ENCODE results near the gene PBRM1.
"Not testable (repeated sequence)": the region's sequence is repeated elsewhere in the genome, so short reads cannot be mapped to it uniquely, and the experiment has no call there.

Gene PBRM1

DNA sequence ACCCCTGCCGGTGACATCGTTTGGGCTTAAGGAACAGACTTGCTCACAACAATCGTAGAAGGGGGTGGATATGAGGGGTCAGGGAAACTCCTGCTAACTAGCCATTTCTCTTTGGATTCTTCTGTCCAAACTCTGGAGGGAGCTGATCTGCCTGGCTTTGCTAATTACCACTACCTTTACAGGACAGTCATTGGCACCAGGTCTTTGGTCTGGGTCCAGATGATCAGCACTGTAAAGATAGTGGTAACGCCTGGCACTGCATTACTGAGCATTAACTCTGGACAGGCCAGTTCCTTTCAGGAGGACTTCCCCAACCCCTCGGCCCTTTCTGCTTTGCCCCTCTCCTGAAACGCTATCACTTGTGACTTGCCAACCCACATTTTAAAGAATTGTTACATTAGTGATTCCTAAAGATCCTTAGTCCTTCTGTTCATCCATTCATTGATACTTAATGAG lies 148.5 kb downstream of the PBRM1 start:
- in situ Hi-C loops (cut with HindIII; ENCODE audit: low sequenced_read_pairs) = no loop called here

DNA sequence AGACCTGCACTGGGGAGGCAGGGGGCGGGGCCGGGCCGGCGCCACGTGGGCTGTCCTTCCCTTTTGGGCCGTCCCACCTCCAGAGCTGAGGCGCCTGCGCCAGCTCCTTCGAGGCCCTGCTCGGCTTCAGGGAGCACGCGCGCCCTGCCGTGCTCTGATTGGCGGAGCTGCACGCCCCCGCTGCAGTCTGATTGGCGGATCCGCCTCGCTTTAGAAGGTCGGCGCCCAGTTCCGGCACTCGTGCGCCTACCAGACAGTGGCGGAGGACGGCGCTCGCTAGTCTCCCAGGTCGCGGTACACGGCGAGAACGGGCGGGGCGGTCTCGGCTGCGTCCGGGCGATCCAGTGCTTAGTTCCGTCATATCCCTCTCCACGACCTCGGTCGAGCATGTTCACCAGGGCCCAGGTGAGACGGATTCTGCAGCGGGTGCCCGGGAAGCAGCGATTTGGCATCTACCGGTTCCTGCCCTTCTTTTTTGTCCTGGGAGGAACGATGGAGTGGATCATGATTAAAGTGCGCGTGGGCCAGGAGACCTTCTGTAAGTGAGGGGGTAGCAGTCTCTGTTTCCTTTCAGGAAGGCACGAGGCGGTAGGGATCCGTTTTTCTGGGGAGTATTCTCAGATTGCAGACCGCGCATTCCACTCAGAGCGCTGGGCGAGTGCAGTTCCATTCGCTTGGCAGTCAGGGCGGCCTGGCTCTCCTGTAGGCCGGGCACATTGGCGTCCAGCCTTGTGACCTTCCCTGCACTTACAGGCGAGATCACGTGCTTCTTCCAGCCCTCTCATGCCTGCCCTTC lies 149.1 kb downstream of the PBRM1 start, which contains the start of gene UQCC5:
Gene UQCC5 (plus strand): TSS at position 237 of the 796 bp plus-strand sequence. CDS start 151 bp downstream, at position 388.
- in situ Hi-C loops (cut with HindIII; ENCODE audit: low sequenced_read_pairs) = no loop called here

DNA sequence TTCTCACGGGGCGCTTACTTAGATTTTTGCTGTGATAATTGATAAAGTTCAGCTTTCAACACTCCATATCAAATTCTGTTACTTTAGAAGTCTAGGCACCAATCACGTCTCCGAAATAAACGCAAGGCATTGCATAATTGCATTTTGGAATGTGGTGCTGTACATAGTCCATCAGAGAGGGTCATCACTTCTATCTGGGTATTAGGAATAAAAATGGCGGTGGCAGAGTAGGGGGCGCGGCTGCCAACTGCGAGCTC lies 149.7 kb downstream of the PBRM1 start:
- in situ Hi-C loops (cut with HindIII; ENCODE audit: low sequenced_read_pairs) = no loop called here

DNA sequence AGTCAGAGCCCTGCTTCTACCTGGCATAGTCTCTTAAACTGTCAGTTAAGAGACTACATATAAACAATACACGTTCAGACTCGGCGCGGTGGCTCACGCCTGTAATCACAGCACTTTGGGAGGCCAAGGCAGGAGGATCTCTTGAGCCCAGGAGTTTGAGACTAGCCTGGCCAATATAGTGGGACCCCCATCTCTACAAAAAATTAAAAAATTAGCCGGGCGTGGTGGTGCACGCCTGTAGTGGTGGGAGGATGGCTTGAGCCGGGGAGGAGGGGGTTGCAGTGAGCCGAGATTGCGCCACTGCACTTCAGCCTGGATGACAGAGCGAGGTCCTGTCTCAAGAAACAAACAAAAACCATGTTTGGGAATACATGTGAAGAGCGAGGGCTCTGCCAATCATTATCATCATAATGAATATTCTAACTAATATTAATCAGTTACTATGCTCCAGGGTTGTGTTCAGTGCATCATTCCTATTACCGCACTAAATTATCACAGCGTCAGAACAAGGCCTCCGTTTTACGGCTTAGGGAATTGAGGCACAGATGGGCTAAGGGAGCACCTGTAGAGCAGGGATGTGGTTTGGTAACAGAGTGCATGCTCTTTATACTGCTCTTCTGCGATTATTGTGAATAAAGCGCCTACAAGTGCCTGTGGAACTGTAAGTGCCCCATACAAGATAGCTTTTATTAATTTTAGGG lies 150.2 kb downstream of the PBRM1 start:
- in situ Hi-C loops (cut with HindIII; ENCODE audit: low sequenced_read_pairs) = no loop called here

DNA sequence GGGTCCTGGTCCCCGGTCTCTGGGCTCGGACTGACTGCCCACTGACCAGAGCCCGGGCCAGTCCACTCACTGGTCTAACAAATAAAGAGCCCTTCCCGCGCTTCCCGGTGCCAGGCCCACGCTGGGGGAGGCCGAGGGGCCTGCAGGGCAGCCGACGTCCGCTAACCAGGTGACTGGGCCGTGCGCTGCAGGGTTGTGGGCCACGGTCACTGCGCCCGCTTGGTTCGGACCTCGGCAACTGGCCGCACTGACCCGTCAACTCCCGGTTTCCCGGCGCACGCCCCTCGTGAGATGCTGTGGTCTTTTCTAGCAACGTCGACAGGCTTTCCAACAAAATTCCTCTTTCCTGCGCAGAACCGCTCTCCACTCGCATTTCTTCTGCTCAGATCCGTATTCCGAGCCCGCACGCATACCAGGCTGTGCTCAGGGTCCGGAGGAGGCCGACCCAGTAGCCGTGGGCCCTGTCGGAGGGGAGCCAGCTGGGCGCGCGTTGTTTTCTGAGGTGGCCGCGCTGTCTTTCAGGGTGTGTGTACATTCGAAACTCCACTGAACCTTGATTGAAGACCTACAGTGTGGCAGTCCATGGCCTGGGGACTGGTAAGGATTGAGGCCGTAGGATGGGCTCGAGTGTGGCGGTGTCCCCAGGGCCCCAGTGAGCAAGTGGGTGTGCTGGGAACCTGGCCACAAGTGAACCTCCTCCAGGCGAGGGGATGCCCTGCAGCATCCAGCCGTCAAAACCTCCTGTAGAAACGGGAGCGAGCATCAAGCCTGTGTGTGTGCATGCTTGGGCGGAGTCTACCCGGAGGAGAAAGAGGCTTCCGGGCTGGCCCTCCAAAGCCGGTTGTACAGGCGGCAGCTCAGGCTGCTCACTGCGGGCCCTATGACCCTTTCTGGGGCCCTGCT lies 151.2 kb downstream of the PBRM1 start:
- in situ Hi-C loops (cut with HindIII; ENCODE audit: low sequenced_read_pairs) = no loop called here

DNA sequence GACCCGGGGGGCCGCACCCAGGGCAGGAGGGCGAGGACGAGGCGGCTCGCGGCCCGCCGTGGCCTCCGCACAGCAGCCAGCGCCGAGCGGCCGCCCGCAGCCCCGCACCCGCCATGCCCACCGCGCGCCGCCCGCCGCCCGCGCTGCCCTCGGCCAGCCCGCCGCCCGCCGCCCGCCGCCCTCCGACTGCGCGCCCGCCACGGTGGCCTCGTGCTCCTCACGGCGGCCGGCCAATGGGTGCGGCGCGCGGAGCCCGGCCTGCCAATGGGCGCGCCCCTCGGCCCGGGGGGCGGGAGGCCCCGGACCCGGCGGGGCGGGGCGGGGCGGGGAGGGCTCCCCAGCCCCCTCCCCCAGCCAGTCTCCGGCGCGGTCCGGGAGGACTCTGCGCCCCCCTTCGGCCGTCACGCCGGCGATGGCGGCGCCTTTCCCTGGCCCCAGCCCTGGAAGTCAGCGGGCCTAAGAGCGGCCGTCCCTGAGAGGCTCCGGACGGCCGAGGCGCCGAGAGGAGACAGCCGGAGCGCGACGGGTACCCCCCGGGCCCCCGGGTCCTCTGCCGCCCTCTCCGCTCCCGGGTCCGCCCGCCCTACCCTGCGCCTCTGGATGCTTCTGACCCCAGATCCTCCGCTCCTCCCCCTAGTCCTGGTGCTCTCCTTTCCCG lies 152.0 kb downstream of the PBRM1 start, which contains the start of gene NT5DC2:
Gene NT5DC2 (minus strand): TSS at position 235 of the 658 bp plus-strand sequence. CDS start 120 bp downstream, at position 115.
- in situ Hi-C loops (cut with HindIII; ENCODE audit: low sequenced_read_pairs) = no loop called here

DNA sequence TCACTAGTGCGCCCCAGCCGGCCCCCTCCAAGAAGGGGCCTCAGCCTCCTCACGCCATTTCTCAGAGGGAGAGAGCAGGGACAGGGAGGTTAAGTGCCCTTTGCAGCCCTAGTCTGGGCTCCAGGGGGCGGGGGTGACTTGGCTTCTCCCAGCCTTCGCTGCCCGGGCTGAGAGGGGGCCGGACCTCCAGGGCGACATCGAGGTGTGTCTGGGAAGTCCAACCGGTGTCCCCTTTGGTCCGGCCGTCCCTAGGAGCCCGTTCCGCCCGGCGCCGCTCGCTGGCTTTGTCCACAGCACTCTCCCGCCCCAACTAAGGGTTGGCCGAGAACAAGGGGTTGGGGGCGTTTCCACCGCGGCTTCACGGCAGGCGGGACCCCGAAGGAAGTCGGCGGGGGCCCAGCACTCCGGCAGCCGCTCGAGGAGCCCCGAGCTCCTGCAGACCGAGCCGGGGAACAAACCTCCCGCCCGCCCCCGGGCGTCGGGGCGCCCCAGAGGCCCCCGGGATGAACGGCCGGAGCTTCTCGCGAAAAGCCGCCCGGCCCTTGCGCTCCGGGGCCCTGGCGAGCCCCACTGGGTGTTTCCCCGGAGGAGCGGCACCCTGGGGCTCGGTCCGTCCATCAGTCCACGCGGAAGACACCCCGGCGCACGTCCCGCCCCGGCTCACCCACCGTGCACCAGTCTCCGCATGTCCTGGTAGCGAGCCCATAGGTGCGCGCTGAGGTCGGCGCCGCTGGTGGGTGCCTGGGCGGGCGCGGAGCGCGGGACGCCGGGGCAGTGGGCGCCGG lies 152.7 kb downstream of the PBRM1 start:
- in situ Hi-C loops (cut with HindIII; ENCODE audit: low sequenced_read_pairs) = no loop called here

DNA sequence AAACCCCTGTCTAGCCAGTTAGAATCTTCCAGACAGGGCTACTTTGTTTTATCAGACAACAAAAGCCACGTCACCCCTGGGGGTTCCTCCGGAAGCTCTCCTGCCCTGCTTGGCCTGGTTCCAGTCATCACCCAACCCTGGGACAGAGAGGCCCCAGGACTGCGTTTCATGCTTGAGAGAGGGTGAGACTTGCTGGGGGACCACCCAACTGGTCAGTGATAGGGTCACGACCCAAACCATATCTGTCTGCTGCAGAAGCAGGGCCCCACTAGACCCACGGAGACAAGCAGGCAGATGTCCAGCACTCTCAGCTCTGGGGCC lies 153.2 kb downstream of the PBRM1 start:
- in situ Hi-C loops (cut with HindIII; ENCODE audit: low sequenced_read_pairs) = no loop called here

DNA sequence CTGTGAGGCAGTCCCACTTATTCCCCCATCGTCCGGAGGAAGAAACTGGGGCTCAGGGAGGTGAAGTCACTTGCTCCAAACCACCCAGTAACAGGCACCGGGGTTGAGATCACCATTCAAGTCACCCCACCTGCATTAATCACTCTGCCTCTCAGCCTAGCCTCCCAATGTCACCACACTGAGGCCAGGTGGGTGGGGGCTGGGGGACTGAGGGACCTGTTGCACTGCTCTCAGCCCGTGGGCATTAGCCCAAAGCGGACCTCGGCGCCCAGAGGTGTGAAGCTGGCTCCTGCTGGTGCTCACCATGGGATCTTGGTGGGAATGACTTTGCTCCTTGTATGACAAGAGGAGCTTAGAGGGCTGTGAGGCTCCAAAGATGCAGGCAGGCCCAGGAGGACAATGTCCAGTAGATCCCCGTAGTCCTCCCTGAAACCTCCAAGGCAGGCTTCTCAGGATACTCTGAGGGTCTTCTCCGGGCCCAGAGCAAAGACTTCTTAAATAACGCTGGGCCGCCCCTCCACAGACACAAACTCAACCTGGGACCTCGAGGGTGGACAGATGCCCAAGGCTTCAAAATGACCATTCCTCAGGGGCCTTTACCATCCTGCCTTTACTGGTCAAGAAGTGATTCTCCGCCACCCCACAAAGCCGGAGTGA lies 153.7 kb downstream of the PBRM1 start:
- in situ Hi-C loops (cut with HindIII; ENCODE audit: low sequenced_read_pairs) = no loop called here

DNA sequence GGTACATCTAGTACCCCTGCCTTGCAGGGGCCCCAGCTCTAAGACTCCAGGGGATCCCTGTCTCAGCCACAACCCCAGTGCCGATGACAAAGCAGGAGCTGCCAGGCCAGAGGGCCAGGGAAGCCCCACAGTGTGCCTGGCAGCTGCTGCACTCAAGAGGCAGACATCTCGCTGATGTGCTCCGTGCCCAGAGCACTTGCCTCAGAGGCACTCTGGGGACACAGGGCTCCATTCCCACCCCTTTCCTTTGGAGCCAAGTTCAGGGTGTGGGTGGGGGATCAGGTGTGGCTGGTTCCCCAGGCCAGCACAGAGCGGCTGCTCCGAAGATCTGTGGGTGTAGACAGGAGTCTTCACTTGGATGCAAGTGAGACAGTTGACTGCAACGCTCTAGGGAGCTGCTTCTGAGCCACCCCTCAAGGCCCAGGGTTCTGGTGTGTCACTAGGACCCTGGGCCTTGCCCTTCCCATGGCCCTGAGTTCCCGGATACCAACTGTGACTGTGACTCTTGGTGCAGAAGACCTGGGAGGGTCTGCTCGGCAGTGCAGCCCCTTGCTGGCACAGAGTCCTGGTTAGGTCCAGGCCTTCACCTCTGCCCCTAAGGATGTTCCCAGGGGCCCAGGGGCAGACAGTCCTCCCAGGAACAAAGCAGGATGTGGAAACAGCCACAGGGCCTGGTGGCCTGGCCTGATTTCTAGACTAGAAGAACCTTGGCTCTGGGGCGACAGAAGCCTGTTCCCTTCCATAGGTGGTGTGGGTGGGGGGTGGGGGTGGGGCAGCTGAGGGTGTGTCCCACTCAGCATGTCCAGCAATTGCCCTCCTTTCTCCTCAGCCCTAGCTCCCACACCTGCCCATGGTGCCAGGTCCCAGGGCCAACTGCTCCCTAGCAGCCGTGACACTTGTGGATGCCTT lies 154.5 kb downstream of the PBRM1 start:
- in situ Hi-C loops (cut with HindIII; ENCODE audit: low sequenced_read_pairs) = no loop called here

DNA sequence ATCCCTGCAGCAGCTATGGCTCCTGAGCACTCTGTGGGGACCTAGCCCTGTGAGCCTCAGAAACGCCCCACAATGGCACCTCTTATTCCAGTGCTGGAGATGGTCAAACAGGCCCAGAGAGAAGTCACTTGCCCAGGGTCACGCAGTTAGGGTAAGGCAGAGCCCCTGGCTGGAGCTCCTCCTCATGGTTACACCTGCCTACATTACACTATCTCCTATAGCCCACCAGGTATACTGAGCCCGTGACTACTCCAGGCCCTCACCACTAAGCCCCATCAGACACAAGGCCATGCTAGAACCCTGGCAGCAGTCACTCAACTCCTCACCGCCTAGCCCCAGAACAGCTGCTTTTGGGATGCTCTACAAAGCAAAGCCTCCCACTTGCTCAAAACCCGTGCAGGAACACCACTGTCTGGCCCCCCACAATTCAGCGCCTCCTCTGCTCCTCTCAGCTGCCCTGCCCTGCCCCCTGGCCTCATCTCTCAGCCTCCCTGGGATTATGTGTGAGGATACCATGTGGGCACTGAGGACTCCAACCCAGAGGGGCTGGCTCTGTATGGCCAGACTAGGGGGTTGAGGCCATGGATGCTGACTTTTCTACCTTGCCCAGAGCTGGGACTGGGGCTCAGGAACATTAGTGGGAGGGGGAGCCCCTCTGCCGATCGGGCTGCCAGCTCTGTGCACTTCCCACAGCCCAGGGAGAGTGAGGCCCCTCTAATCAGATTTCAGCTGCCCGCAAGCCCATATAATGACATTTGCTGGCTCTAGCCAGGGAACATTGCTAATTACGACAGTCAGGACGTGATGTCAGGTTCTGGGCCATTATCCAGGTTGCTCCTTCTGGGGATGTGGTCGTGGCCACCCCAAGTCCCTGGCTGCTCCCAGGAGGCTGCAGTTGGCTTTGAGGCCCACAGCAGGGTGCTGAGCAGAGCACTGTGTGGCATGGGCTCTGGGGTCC lies 156.1 kb downstream of the PBRM1 start:
- in situ Hi-C loops (cut with HindIII; ENCODE audit: low sequenced_read_pairs) = no loop called here

DNA sequence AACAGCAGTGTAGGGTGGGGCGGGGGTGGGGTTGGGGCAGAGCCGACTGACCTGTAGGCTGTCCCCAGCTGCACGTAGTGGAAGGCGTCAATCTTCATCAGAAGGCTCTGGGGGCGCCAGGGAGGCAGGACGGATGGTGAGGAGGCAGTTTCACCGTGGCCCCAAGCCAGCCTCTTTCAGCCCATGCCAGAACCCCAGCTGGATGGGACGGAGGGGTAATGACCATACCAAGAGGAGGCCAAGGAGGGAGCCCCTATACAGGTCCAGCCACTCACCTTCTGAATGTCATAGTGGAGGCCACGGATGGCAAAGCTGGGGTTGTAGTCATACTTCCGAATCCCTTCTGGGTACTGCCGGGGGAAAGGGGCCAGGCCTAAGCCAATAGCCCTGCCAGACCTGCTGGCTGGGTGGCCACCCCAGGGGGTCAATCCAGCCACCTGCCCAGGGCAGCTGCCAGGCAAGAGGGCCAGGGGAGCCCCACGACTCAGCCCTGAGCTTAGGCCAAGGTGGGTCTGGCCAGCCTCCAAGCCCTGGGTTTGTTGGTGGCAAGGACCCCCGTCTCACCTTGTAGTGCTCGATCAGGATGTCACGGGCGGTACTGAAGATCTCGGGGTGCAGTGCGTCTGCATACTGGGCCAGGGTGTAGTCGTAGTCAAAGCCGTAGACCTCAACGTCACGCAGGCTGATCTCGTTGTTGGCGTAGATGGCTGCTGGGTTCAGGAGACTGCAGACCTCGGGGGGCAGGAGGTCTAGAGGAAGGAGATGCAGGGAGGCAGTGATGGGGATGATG lies 156.9 kb downstream of the PBRM1 start:
- in situ Hi-C loops (cut with HindIII; ENCODE audit: low sequenced_read_pairs) = no loop called here

DNA sequence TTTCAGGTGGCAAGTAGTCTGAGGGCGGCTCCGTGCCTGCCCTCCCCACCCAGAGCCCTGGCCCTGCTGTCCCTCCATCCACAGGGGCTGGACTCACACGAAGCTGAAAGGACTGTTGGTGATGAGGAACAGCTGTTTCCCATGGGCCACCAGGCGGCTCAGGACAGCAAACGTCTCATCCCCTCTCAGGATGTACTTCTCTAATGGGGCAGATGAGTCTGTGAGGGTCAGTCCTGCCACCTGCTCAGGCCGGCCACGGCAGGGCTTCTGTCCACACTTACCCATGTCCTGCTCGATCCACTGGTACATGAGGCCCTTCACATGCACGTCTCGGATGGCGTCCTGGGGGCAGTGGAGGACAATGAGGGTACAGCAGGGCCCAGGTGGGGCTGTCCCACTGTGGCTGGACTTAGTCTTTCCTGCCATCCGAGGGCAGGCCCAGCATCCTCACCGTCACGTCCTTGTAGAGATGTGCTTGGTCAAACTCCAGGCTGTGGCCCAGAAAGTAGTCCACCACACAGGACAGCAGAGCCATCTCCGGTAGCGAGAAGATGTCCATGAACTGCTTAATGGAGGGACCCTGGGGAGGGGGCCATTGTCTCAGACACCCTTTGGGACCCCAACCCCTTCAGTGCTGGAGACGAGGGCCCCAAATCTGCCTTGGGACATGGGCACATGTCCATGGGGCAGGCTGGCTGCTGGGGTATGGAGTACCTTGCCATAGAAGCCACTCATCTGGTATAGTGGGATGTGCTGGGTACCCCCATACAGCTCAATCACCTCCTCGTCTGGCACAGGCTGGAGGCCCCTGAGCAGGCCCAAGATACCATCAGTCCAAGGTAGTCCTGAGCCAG lies 157.8 kb downstream of the PBRM1 start:
- in situ Hi-C loops (cut with HindIII; ENCODE audit: low sequenced_read_pairs) = no loop called here

DNA sequence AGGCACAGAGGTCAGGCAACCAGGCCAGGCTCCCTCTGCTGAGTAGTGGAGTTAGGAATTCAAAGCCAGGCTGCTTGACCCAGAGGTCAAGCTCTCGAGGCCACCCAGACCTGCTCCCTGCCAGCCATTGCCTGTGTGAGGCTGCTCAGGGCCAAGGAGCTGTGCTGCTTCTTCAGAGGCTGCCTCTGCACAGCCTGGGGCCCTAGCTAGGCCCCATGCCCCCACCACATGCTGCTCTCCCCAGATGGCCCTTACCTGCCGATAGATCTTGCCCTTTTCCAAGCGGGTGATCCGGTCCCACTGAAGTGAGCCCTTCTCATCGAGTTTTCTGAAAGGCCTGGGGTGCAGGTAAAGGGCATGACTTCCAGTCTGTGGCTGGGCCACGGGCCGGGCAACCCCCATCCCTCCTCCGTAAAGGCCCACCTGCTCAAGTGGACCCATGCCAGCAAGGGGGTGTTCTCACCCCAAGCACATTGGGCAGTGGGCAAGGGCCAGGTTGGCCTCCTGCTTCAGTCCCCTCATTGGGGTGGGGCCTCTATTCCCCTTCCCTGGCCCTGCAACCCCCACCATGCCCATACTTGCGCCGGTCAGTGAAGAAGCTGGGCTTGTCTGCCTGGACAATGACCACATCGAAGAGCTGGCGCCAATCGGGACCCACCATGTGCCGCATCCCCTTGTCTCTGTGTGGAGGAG lies 158.5 kb downstream of the PBRM1 start:
- in situ Hi-C loops (cut with HindIII; ENCODE audit: low sequenced_read_pairs) = no loop called here

DNA sequence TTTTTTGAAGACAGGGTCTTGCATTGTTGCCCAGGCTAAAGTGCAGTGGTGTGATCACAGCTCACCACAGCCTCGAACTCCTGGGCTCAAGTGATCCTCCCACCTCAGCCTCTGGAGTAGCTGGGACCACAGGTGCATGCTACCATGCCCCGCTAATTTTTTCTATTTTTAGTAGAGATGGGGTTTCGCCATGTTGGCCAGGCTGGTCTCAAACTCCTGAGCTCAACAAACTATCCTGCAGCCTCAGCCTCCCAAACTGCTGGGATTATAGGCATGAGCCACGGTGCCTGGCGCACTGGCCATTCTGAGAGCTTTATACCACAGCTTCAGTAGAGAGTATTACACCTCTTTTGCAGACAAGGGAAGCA lies 159.1 kb downstream of the PBRM1 start:
- in situ Hi-C loops (cut with HindIII; ENCODE audit: low sequenced_read_pairs) = not testable (repeated sequence)
